Kidney (tissue), 14 donors: ENCODE data around the gene CCND1. TPM values are rescaled to one million over a fixed set of nuclear protein-coding genes. Genes with fewer than 3 reads are reported as not detected.

ENCODE experiments used
- DNase-seq, 5 donors: peaks; one replicate each; pipeline ENCODE4 v3.0.0-alpha.2; 2013 to 2020
- FAIRE-seq: peaks from 2 replicates; lab custom pipeline; 2012; peaks lifted over from hg19 to GRCh38; lab: Jason Lieb, UNC
- H3K27ac ChIP-seq, 2 donors: one replicate each; pipeline ENCODE4 v1.7.0; 2013; ENCODE audit warnings: low read depth in 2 of 2, low read length in 2 of 2, inconsistent platforms in 1 of 2
- H3K27me3 ChIP-seq: one replicate; pipeline ENCODE4 v1.7.1; 2013; ENCODE audit warnings: low read length, inconsistent platforms; ENCODE audit not compliant: control insufficient read depth, insufficient read depth
- H3K36me3 ChIP-seq, 3 donors: one replicate each; pipeline versions ENCODE4 v1.7.0 to v1.7.1; 2013; ENCODE audit warnings: low read length in 3 of 3, control low read depth in 1 of 3, inconsistent platforms in 1 of 3; ENCODE audit not compliant: insufficient read depth in 3 of 3, control insufficient read depth in 2 of 3
- H3K4me1 ChIP-seq, 3 donors: one replicate each; pipeline versions ENCODE4 v1.7.0 to v1.7.1; 2013; ENCODE audit warnings: low read length in 3 of 3, inconsistent platforms in 1 of 3, low read depth in 1 of 3; ENCODE audit not compliant: control insufficient read depth in 2 of 3, insufficient read depth in 2 of 3
- H3K4me3 ChIP-seq, 3 donors: one replicate each; pipeline versions ENCODE4 v1.7.0 to v1.8.1; 2013; ENCODE audit warnings: low read length in 3 of 3, control low read depth in 1 of 3, inconsistent platforms in 1 of 3
- H3K9ac ChIP-seq, 3 donors: one replicate each; pipeline versions ENCODE4 v1.7.0 to v1.7.1; 2013; ENCODE audit warnings: low read length in 3 of 3, control low read depth in 1 of 3, inconsistent platforms in 1 of 3
- H3K9me3 ChIP-seq, 3 donors: one replicate each; pipeline versions ENCODE4 v1.7.0 to v1.7.1; 2013; ENCODE audit warnings: low read length in 3 of 3, control low read depth in 1 of 3, inconsistent platforms in 1 of 3; ENCODE audit not compliant: control insufficient read depth in 2 of 3, insufficient read depth in 1 of 3
- CTCF ChIP-seq: IDR thresholded peaks from 3 replicates; pipeline ENCODE4 v1.5.1; 2012; ENCODE audit warnings: mild to moderate bottlenecking, moderate library complexity, borderline replicate concordance; ENCODE audit not compliant: insufficient read depth; ENCODE audit errors: extremely low read depth
- intact Hi-C: fragments of 100-400 bp; cut with DNase I; formaldehyde crosslinking; loops from one replicate; pipeline ENCODE4 v1.11.1; 2022
- polyA plus RNA-seq: library from polyadenylated mRNA; stranded (reverse); fragments of 350-450 nt; fragmentation: Illumina TruSeq; extraction: RNeasy Lipid Tissue Mini Kit (QIAGEN cat#74804); gene quantifications from one replicate; pipeline ENCODE4 v1.2.3, GENCODE V29; 2014; ENCODE audit warnings: low read depth, low replicate concordance; ENCODE audit not compliant: insufficient read depth
- total RNA-seq: library from RNA; stranded (reverse); fragmentation: NEBNext Ultra II Directional; extraction: Animal tissue kit (Norgen Biotek cat#: 25700); gene quantifications from one replicate; pipeline ENCODE4 v1.2.1, GENCODE V29; 2021
- donor health status: control.
- donor health status: control.
- donor health status: control.
- donor health status: control.
- donor health status: control.
- donor health status: DM: yes; HTN: yes; CAD: no.
- donor health status: Normal renal cell carcinoma (clear cell type).

The CCND1 gene
- total and polyA plus RNA-seq, 2 donors from 2014 or later = 37.6 to 142 TPM

GRCh38 chr11:69642913-69643632 lies 2.1 kb downstream of the CCND1 start:
- peaks cover 0 to 15% (median 0%) of the 10 kb centered on the region in 3 donors for H3K36me3 ChIP-seq
- TF ChIP-seq CTCF = peak; percentile 99
- H3K4me3 ChIP-seq = peak overlapping the region in 2 of 3 donors; percentile 70 to 87
- no peaks in the 10 kb centered on the region for H3K27me3 ChIP-seq
- peak overlapping the region; percentile 77 to 85 for H3K27ac ChIP-seq
- DNase-seq = peak; percentile 86 to 94 (median 91)
- H3K4me1 ChIP-seq = peaks cover 0 to 15% (median 9%) of the 10 kb centered on the region in 3 donors
- peak overlapping the region in 1 of 3 donors; percentile 31 for H3K9ac ChIP-seq
- H3K9me3 ChIP-seq = no peaks in the 10 kb centered on the region
- no peak for FAIRE-seq
- intact Hi-C loops = loop anchor here (5.0 kb wide), 1 partner anchor 356 kb away; no protein-coding TSS in a partner anchor

- no peak for FAIRE-seq
- H3K27ac ChIP-seq = no peak overlapping the region
- peaks cover 0 to 17% (median 0%) of the 10 kb centered on the region in 3 donors for H3K36me3 ChIP-seq
- peaks cover 0 to 15% (median 9%) of the 10 kb centered on the region in 3 donors for H3K4me1 ChIP-seq
- H3K9ac ChIP-seq = no peak overlapping the region
- H3K9me3 ChIP-seq = no peaks in the 10 kb centered on the region
- peak overlapping the region in 1 of 3 donors; percentile 87 for H3K4me3 ChIP-seq
- intact Hi-C loops = loop anchor here (5.0 kb wide), 1 partner anchor 356 kb away; no protein-coding TSS in a partner anchor
- H3K27me3 ChIP-seq = no peaks in the 10 kb centered on the region
- TF ChIP-seq CTCF = no peak
- peak in 2 of 5 donors; percentile 11 to 70 for DNase-seq
Observed at GRCh38 chr11:69643646-69644045, 2.7 kb downstream of the CCND1 start.

GRCh38 chr11:69644071-69644961 lies 3.4 kb downstream of the CCND1 start:
- Histone ChIP-seq H3K27ac (no peak overlapping the region), H3K4me3 (peak overlapping the region in 1 of 3 donors; percentile 11), H3K4me1 (peaks cover 0 to 15% (median 9%) of the 10 kb centered on the region in 3 donors)

More at GRCh38 chr11:69644071-69644961, 3.4 kb downstream of the CCND1 start:
- intact Hi-C loops = loop anchor here (5.0 kb wide), 1 partner anchor 357 kb away; no protein-coding TSS in a partner anchor
- Histone ChIP-seq H3K9me3 (no peaks in the 10 kb centered on the region), H3K27me3 (no peaks in the 10 kb centered on the region), H3K9ac (no peak overlapping the region), H3K36me3 (peaks cover 0 to 22% (median 2%) of the 10 kb centered on the region in 3 donors)
- TF ChIP-seq CTCF = peak; percentile 7
- DNase-seq = peak; percentile 82 to 94 (median 90)
- no peak for FAIRE-seq
